Kidney tubule cell (primary cell): ENCODE measurements around the gene SCYL3.
A peak's percentile ranks its signal among the peaks of the same experiment; 100 is the strongest.
"Not testable (repeated sequence)": the region's sequence is repeated elsewhere in the genome, so short reads cannot be mapped to it uniquely, and the experiment has no call there.

ENCODE experiments used
- DNase-seq: peaks from one replicate; pipeline ENCODE4 v3.0.0-alpha.2; 2018; ENCODE audit warnings: low spot score

Gene SCYL3

GRCh38 chr1:169869426-169869825 lies 24.3 kb downstream of the SCYL3 start:
- DNase-seq: no peak

- DNase-seq: no peak
Observed at GRCh38 chr1:169868978-169869377, 24.7 kb downstream of the SCYL3 start.

- DNase-seq: no peak
Observed at GRCh38 chr1:169867012-169867675, 26.6 kb downstream of the SCYL3 start.

- DNase-seq: no peak
Observed at GRCh38 chr1:169866577-169866976, 27.1 kb downstream of the SCYL3 start.

GRCh38 chr1:169864531-169864930 lies 29.2 kb downstream of the SCYL3 start:
- DNase-seq: not testable (repeated sequence)

GRCh38 chr1:169860750-169861149 lies 32.9 kb downstream of the SCYL3 start:
- DNase-seq: no peak

GRCh38 chr1:169860187-169860586 lies 33.5 kb downstream of the SCYL3 start:
- peak; percentile 39 for DNase-seq

- DNase-seq: no peak
Observed at GRCh38 chr1:169859001-169859400, 34.7 kb downstream of the SCYL3 start.

GRCh38 chr1:169858467-169858866 lies 35.2 kb downstream of the SCYL3 start:
- peak; percentile 5 for DNase-seq

GRCh38 chr1:169853341-169853740 lies 40.4 kb downstream of the SCYL3 start:
- DNase-seq: no peak

GRCh38 chr1:169849346-169850022 lies 44.2 kb downstream of the SCYL3 start:
- no peak for DNase-seq

GRCh38 chr1:169848456-169848855 lies 45.2 kb downstream of the SCYL3 start:
- DNase-seq: no peak

GRCh38 chr1:169844941-169845608 lies 48.6 kb downstream of the SCYL3 start:
- no peak for DNase-seq

GRCh38 chr1:169838942-169839341 lies 54.8 kb downstream of the SCYL3 start:
- no peak for DNase-seq

GRCh38 chr1:169836198-169836597 lies 57.5 kb downstream of the SCYL3 start:
- DNase-seq: no peak

- no peak for DNase-seq
Observed at GRCh38 chr1:169835647-169836046, 58.0 kb downstream of the SCYL3 start.

- DNase-seq: no peak
Observed at GRCh38 chr1:169834869-169835268, 58.8 kb downstream of the SCYL3 start.

GRCh38 chr1:169833179-169833901 lies 60.4 kb downstream of the SCYL3 start:
- DNase-seq: no peak

GRCh38 chr1:169829671-169830070 lies 64.0 kb downstream of the SCYL3 start:
- no peak for DNase-seq

GRCh38 chr1:169824153-169824552 lies 69.5 kb downstream of the SCYL3 start:
- no peak for DNase-seq

GRCh38 chr1:169821500-169821899 lies 72.2 kb downstream of the SCYL3 start:
- DNase-seq: no peak

- DNase-seq: no peak
Observed at GRCh38 chr1:169816617-169817016, 77.1 kb downstream of the SCYL3 start.

- DNase-seq: no peak
Observed at GRCh38 chr1:169814265-169814664, 79.4 kb downstream of the SCYL3 start.
